GM18868 (cell line): ENCODE data around the gene SCUBE1.
"Not testable (repeated sequence)": the region's sequence is repeated elsewhere in the genome, so short reads cannot be mapped to it uniquely, and the experiment has no call there.

Experiments used
- ATAC-seq: cut with Tn5 transposase; IDR thresholded peaks from one replicate; pipeline ENCODE4 v1.9.1; 2021; ENCODE audit warnings: mild to moderate bottlenecking, moderate library complexity; ENCODE audit not compliant: unreplicated experiment

The SCUBE1 gene

GRCh38 chr22:43281394-43281793, 61.8 kb downstream of the SCUBE1 start:
- ATAC-seq = no peak

DNA sequence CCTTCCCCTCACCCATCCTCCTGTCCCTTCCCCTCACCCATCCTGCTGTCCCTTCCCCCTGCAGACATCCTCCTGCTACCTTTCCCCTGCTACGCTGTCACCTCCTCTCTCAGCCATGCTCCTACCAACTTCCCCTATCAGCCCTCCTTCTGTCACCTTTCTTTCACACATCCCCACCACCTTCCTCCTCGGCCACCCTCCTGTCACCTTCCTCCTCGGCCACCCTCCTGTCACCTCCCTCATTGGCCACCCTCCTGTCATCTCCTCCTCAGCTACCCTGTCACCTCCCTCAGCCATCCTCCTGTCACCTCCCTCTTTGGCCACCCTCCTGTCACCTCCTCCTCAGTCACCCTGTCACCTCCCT, 62.7 kb downstream of the SCUBE1 start:
- ATAC-seq = not testable (repeated sequence)

DNA sequence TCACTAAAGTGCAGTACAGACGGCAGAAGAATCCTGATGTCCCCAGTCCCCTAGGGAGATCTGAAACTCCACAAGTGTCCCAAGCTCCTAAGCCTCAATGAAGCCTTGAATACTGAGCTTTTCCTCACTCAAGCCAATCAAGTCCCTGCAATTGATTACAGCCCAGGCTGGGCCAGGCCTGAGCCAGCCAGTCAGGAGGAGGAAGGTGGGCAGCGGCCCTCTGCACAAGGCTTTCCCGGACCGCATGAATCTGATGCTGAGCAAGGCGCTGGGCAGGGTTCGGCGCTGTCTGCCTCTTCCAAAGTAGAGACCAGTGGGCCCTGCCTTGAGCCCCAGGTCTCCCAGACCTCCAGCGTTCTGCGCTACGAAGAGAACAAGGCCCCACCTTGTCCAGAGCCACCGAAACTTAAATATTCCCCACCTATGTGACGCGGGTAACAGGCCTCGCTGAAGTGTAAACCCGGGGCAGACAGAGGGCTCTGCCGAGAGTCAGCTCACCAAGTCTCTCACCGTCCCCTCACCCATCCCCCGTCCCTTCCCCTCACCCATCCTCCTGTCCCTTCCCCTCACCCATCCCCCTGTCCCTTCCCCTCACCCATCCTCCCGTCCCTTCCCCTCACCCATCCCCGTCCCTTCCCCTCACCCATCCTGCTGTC, 63.2 kb downstream of the SCUBE1 start:
- ATAC-seq = no peak

- ATAC-seq = no peak
These were observed 65.1 kb downstream of the SCUBE1 start for GRCh38 chr22:43277987-43278601.

- ATAC-seq = no peak
These were observed 66.1 kb downstream of the SCUBE1 start for GRCh38 chr22:43277091-43277490.

DNA sequence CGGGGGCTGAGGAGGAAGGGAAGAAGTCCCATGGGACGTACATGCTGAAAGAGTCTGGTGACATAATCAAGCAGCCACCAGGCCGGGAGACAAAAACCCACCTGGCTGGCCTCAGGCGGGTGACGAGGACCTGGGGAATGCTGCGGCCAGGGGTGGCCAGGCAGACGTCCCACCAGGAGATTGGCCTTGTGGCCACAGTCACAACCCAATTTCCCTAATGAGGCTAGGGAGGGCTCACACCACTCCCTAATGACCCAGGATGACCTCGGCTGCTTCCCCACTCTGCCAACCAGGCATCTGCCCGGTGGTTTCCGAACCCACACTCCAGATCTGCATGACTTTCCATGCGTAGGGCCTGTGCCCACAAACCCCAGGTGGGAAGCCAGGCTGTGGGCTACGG, 66.9 kb downstream of the SCUBE1 start:
- no peak for ATAC-seq

DNA sequence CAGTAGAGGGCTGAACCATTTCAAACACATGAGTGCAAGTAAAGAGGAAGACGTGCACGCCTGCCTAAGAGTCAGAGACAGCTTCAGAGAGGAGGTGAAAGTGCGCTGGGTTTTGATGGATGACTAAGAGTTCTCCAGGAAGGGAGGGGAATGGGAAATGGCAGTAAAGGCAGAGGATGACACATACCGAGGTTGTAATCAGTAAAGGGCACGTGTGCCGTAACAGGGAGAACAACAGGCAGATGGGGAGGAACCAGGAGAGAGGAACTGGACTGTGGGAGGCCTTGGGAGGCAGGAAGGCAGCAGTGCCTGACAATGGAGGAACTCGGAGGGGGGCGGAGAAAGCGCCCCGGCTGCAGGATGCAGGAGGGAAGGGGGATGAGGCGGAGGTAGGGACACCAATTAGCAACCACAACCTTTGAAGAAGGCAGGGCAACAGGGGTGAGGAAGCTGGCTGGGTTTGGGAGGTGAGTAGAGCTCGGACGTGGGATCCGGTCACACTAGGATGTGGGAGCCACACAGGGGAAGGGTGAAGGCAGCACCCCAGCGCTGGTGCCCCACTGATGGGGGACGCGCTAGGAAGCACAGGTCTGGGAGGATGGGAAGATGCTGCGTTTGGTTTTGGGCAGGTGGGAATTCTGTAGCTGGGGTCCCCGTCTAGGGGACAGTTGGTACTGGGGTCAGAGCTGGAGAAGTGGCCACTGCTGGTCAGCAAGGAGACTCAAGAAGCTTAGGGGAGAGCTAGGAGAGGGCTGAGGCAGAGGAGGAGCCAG, 67.4 kb downstream of the SCUBE1 start:
- ATAC-seq = no peak

GRCh38 chr22:43274595-43275240, 68.5 kb downstream of the SCUBE1 start:
- ATAC-seq = no peak

DNA sequence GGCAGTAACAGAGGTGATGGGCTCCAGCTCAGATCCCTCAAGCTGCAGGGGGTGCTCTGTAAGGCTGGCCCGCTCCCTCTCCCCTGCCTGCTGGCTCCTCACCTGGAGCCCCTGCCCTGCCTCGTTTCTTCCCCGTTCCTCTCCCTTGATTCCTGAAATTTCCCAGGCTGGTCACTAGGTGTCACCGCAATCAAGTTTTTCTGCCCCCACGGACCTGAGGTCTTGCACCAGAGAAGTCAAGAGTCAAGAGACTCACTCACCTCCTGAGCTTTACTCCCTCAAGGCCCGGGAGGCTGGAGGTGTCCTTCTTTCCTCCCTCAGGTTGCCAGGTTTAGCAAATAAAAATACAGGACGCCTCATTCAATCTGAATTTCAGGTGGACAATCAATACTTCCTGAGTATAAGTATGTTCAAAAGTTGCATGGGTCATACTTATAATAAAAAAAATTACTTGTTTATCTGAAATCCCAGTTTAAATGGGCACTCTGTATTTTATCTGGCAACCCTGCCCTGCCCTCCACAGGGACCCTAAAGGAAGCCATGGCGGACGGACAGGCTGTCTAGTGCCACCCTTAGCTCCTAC, 69.2 kb downstream of the SCUBE1 start:
- ATAC-seq = no peak

- ATAC-seq = no peak
These were observed 70.3 kb downstream of the SCUBE1 start for GRCh38 chr22:43272869-43273318.

DNA sequence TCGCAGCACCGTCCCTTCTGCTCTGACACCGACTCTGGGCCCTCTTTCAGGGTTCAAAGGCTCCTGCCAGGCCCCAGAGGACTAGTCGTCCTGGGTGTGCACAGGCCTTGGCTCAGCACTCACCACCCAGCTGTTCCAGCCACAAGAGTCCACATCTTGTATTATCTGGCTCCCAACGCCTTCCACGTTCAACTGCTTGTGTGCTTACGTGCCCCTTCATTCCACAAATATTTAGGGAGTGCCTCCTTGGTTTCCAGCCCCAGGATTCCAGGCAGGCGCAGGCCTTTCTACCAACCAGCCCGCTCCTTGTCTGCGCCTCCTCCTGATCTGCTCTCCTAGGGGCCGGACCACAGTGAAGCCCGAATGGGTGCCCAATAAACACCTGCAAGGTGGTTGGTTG, 70.9 kb downstream of the SCUBE1 start:
- ATAC-seq = no peak

GRCh38 chr22:43270949-43271348, 72.2 kb downstream of the SCUBE1 start:
- no peak for ATAC-seq

GRCh38 chr22:43270314-43270908, 72.8 kb downstream of the SCUBE1 start:
- no peak for ATAC-seq

DNA sequence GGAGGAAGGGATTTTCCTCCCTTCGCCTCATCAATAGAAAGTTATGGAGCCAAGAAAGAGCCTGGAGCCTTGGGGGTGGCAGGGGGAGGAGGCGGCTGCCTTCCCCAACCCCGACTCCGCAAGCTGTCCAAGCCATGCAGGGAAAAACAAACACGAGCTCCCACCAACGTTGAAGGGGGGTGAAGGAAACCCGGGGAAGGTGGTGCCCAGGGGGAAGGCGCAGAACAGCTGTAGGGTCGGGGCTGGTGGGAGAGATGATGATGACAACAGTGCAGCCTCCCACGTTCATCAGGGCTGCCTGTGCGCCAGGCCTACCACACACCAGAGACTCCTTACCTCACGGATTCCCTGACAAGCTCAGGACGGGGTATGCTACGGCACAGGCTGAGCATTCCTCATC, 73.5 kb downstream of the SCUBE1 start:
- no peak for ATAC-seq

DNA sequence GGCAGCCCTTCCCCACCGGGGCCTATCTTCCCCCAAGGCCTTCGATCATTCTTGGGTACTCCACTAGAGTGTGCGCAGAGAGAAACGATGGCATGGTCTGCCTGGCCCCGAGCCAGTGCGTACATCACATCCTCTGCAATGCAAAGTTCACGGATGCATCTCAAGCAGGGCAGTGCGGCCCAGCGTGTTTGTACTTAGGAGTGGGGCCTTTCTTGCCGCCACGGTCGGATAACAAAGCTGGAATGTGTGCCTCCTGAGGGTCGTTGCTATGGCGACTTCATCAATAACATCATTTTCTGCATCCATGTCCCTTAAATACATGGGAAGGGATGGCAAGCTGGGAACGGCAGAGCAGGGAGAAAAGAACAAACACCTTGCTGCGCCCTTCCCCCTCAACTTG, 73.9 kb downstream of the SCUBE1 start:
- ATAC-seq = no peak

DNA sequence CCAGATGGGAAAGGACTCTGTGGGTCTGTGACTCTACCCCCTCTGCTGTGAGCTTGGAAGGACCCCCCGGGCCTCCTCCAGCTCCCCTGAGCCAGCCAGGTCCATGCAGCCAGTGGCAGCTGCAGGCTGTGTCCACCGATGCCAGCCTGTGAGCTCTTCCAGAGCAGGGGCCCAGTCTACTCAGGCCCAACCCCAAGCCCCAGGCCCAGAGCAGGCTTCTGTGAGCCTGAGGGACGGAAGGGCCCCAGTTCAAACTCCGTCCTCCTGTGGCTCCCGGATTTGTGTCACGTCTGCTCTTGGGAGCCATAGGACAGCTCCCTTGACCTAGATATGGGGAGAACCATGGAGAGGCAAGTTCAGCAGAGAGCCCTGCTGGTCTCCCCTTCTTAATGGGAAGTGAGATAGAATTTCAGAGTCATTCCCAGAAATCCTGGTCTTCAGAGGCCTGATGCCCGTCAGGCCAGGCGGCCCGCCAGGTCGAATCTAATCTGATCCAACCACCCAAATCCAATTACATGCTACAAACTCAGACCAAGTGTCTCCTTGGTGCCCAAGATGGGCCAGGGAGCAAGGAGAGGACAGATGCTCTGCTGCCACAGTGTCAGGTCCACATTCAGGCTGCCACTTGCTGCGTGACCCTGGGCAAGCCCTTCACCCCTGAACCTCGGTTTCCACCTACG, 75.1 kb downstream of the SCUBE1 start:
- ATAC-seq = no peak

DNA sequence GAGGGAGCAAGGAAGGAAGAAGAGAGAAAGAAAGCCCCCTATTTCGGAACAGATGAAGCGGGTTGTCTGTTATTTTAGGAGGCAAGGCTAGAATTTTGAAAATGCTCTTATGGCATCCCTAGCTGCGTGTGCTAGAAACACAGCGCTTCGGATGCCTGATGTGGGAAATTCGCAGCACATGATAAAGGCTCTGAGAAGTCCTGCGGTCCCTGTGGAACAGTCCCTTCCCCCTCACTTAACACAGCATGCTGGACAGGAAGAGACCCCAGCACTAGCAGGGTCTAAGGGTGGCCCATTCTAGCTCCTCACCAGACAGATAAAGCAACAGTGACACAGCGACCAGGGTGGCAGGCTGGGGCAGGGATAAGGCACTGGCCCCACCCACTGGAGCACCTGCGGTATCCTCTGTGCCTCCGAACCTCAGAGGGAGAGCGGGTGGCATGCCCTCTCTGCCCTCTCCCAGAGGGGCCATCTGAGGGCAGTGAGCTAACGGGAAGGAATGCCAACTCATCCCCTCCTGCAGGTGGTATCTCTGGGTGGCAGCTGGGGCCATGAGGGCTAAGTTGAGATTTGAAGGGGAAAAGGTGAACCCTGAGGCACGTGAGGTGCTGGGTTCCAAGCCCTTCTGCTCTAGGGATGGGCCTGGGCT, 75.7 kb downstream of the SCUBE1 start:
- ATAC-seq = no peak

GRCh38 chr22:43266076-43266475, 77.1 kb downstream of the SCUBE1 start:
- ATAC-seq = no peak

- ATAC-seq = peak; percentile 74
These were observed 79.3 kb downstream of the SCUBE1 start for GRCh38 chr22:43263645-43264514.
